ENCODE results near the gene GET4.

GRCh38 chr7:920351-921070 lies 44.2 kb downstream of the GET4 start:
- no peak for TF ChIP-seq CTCF (IDR thresholded peaks at IDR 0.05)
- TF ChIP-seq POLR2A (IDR thresholded peaks at IDR 0.05) = no peak

Data from body of pancreas (tissue), 4 donors.